Fibroblast of lung (primary cell): ENCODE measurements around the gene DCAF10. TPM values are rescaled to one million over a fixed set of nuclear protein-coding genes. Genes with fewer than 3 reads are reported as not detected.

Experiments used
- polyA plus RNA-seq, 2 donors: library from polyadenylated mRNA; depleted of rRNA in 1 of 2; stranded (reverse) in 1 of 2; unstranded in 1 of 2; fragments of >200 nt; gene quantifications; 2 replicates each; pipeline ENCODE4 v1.2.1, GENCODE V29; 2011 to 2012; ENCODE audit warnings: missing spikeins in 1 of 2
- total RNA-seq: library from RNA; depleted of rRNA; stranded (reverse); fragments of >200 nt; gene quantifications from 2 replicates; pipeline ENCODE4 v1.2.1, GENCODE V29; 2014

Gene DCAF10
- total and polyA plus RNA-seq, 2 donors (not counting 1 experiment from before 2014, with no cell fraction given), result 26.6 to 33.5 TPM

Other genes starting within 250 kb of the DCAF10 start
- 11.6 and 12.2 TPM in 2 replicates for gene FBXO10, start 224.4 kb upstream of the DCAF10 start, total RNA-seq
- 7.6 and 8.2 TPM in 2 replicates for gene FBXO10, start 224.4 kb upstream of the DCAF10 start, polyA plus RNA-seq
- gene TOMM5, start 208.2 kb upstream of the DCAF10 start, total RNA-seq, result 113 and 128 TPM in 2 replicates
- gene TOMM5, start 208.2 kb upstream of the DCAF10 start, polyA plus RNA-seq, result 162 and 203 TPM in 2 replicates
- not detected in 2 replicates for gene FRMPD1, start 149.8 kb upstream of the DCAF10 start, total RNA-seq
- gene FRMPD1, start 149.8 kb upstream of the DCAF10 start, polyA plus RNA-seq, result not detected in 2 replicates
- 3.9 and 5.6 TPM in 2 replicates for gene TRMT10B, start 47.0 kb upstream of the DCAF10 start, total RNA-seq
- gene TRMT10B, start 47.0 kb upstream of the DCAF10 start, polyA plus RNA-seq, result 6.6 and 7.5 TPM in 2 replicates
- gene EXOSC3, start 15.7 kb upstream of the DCAF10 start, total RNA-seq, result 19.0 and 24.9 TPM in 2 replicates
- 34.0 and 36.7 TPM in 2 replicates for gene EXOSC3, start 15.7 kb upstream of the DCAF10 start, polyA plus RNA-seq
- gene SLC25A51, start 103.3 kb downstream of the DCAF10 start, total RNA-seq, result 91.7 and 100 TPM in 2 replicates
- 39.3 and 41.6 TPM in 2 replicates for gene SLC25A51, start 103.3 kb downstream of the DCAF10 start, polyA plus RNA-seq